HEK293 (cell line): ENCODE results near the gene CMTM8.
"Not testable (repeated sequence)": the region's sequence is repeated elsewhere in the genome, so short reads cannot be mapped to it uniquely, and the experiment has no call there.

Source experiments
- CTCF ChIA-PET: fragments of 350-600 bp; formaldehyde crosslinking; extraction: SDS; loops from one replicate; lab custom pipeline; 2021; ENCODE audit warnings: antibody characterized with exemption; lab: Yijun Ruan, JAX
- POLR2A ChIA-PET: fragments of 300-600 bp; formaldehyde crosslinking; extraction: SDS; loops from one replicate; lab custom pipeline; 2020; ENCODE audit warnings: antibody characterized with exemption, inconsistent platforms; lab: Yijun Ruan, JAX
- H3K27ac ChIP-seq: fragments of 200-500 bp; sonication (Bioruptor generic); 2 replicates; pipeline ENCODE4 v1.5.1; 2014; ENCODE audit warnings: low read depth, low read length, control low read depth, inconsistent platforms; ENCODE audit errors: extremely low read depth
- H3K36me3 ChIP-seq, 2 experiments: fragments of 200-500 bp in 1 of 2; sonication (Bioruptor generic) in 1 of 2; 1 replicate in 1 of 2; 2 replicates in 1 of 2; pipeline ENCODE4 v1.5.1; 2014 to 2017; ENCODE audit warnings: inconsistent platforms in 2 of 2, low read length in 2 of 2; ENCODE audit not compliant: control insufficient read depth in 2 of 2, insufficient read depth in 1 of 2
- H3K4me1 ChIP-seq: fragments of 200-500 bp; sonication (Bioruptor generic); 2 replicates; pipeline ENCODE4 v1.5.1; 2014; ENCODE audit warnings: mild to moderate bottlenecking, low read length, inconsistent platforms; ENCODE audit not compliant: control insufficient read depth, insufficient read depth
- H3K4me3 ChIP-seq: 2 replicates; pipeline ENCODE4 v1.5.1; 2011; ENCODE audit warnings: low read depth, mild to moderate bottlenecking, control low read depth, low read length, moderate library complexity
- H3K9me3 ChIP-seq: fragments of 200-500 bp; sonication (Bioruptor generic); 2 replicates; pipeline ENCODE4 v1.5.1; 2014; ENCODE audit warnings: low read depth, low read length, inconsistent platforms; ENCODE audit not compliant: control insufficient read depth, insufficient read depth
- ELK4 ChIP-seq: IDR thresholded peaks from 2 replicates; pipeline ENCODE4 v1.6.1; 2011; ENCODE audit warnings: mild to moderate bottlenecking, low read depth, low read length, borderline replicate concordance
- FEZF1 ChIP-seq: fragments of 450-650 bp; formaldehyde crosslinking; IDR thresholded peaks from 2 replicates; pipeline ENCODE4 v1.5.1; 2016; ENCODE audit warnings: missing biosample characterization, missing genetic modification characterization
- PBX3 ChIP-seq: sonication (generic); formaldehyde crosslinking; IDR thresholded peaks from 2 replicates; pipeline ENCODE4 v1.8.1; 2022; ENCODE audit warnings: mild to moderate bottlenecking, moderate library complexity, missing genetic modification reagents
- REST ChIP-seq: fragments of 450-650 bp; formaldehyde crosslinking; IDR thresholded peaks from 2 replicates; pipeline ENCODE4 v1.5.1; 2016; ENCODE audit warnings: missing biosample characterization, missing genetic modification characterization
- SETDB1 ChIP-seq: IDR thresholded peaks from one replicate; pipeline ENCODE4 v1.6.1; 2017; ENCODE audit warnings: mild to moderate bottlenecking, low read length, moderate library complexity, mixed read lengths; ENCODE audit not compliant: insufficient read length
- TRIM28 ChIP-seq: IDR thresholded peaks from 2 replicates; pipeline ENCODE4 v1.6.1; 2011; ENCODE audit warnings: low read length, control low read depth, borderline replicate concordance
- ZNF623 ChIP-seq: fragments of 450-650 bp; formaldehyde crosslinking; IDR thresholded peaks from 2 replicates; pipeline ENCODE4 v1.5.1; 2016; ENCODE audit warnings: missing biosample characterization, missing genetic modification characterization
- ZNF626 ChIP-seq: fragments of 450-650 bp; sonication (Bioruptor Pico); formaldehyde crosslinking; IDR thresholded peaks from 2 replicates; pipeline ENCODE4 v1.5.1; 2018; ENCODE audit warnings: missing biosample characterization, missing genetic modification characterization, inconsistent platforms
- ZNF639 ChIP-seq: fragments of 450-650 bp; formaldehyde crosslinking; IDR thresholded peaks from 2 replicates; pipeline ENCODE4 v1.5.1; 2016; ENCODE audit warnings: missing biosample characterization, missing genetic modification characterization
- ZNF677 ChIP-seq: fragments of 450-650 bp; IDR thresholded peaks from 2 replicates; pipeline ENCODE4 v1.5.0; 2018; ENCODE audit warnings: missing biosample characterization, mild to moderate bottlenecking, missing genetic modification characterization, moderate library complexity
- ZNF792 ChIP-seq: fragments of 450-650 bp; formaldehyde crosslinking; IDR thresholded peaks from 2 replicates; pipeline ENCODE4 v1.5.1; 2016; ENCODE audit warnings: missing biosample characterization, missing genetic modification characterization
- ZSCAN4 ChIP-seq: fragments of 450-650 bp; formaldehyde crosslinking; IDR thresholded peaks from 2 replicates; pipeline ENCODE4 v1.5.1; 2017; ENCODE audit warnings: missing biosample characterization, missing genetic modification characterization

CMTM8 gene

GRCh38 chr3:32228743-32229142 lies 9.7 kb upstream of the CMTM8 start:
- CTCF ChIA-PET, H3K9me3 ChIP-seq, POLR2A ChIA-PET: not testable (repeated sequence)

GRCh38 chr3:32229565-32229964 lies 8.9 kb upstream of the CMTM8 start:
- H3K27ac ChIP-seq = no peak overlapping the region
- H3K4me1 ChIP-seq = no peaks in the 10 kb centered on the region
- ChIA-PET CTCF (interaction anchor here (0.7 kb wide), 1 partner anchor 67 kb away, joined by 4 read pairs; no protein-coding TSS in a partner anchor), POLR2A (no interaction called here)
- no peaks in the 10 kb centered on the region for H3K9me3 ChIP-seq
- TF ChIP-seq ZNF677 (tag by site-specific recombination) (no peak), ZNF626 (tag by site-specific recombination) (no peak), ZNF623 (tag by site-specific recombination) (no peak)
- H3K4me3 ChIP-seq = no peak overlapping the region
- H3K36me3 ChIP-seq = no peaks in the 10 kb centered on the region

More at GRCh38 chr3:32228743-32229142, 9.7 kb upstream of the CMTM8 start:
- not testable (repeated sequence) for H3K4me1 ChIP-seq, H3K4me3 ChIP-seq, H3K27ac ChIP-seq, H3K36me3 ChIP-seq
- peak; percentile 31 for TF ChIP-seq SETDB1

GRCh38 chr3:32236377-32236776 lies 2.1 kb upstream of the CMTM8 start:
- POLR2A ChIA-PET = no interaction called here
- Histone ChIP-seq H3K9me3 (no peaks in the 10 kb centered on the region; the same call in 1 of the 2 replicates), H3K4me3 (no peak overlapping the region)
- CTCF ChIA-PET = no interaction called here
- TF ChIP-seq PBX3 = no peak
- no peak for TF ChIP-seq ZNF792 (tag by site-specific recombination)
- TF ChIP-seq ZSCAN4 (tag by site-specific recombination) = no peak
- no peak for TF ChIP-seq REST (tag by site-specific recombination)
- no peak for TF ChIP-seq ZNF639 (tag by site-specific recombination)
- peak; percentile 84 for TF ChIP-seq SETDB1
- no peak for TF ChIP-seq ELK4
- no peak for TF ChIP-seq FEZF1 (tag by site-specific recombination)
- TF ChIP-seq TRIM28 = peak; percentile 44; the same call in 1 of the 2 replicates
- TF ChIP-seq, all 188 proteins: peak for 2
- peaks cover 0 to 8% of the 10 kb centered on the region in 2 experiments; a peak in 2 of 3 replicates for H3K36me3 ChIP-seq
- H3K27ac ChIP-seq = no peak overlapping the region
- no peaks in the 10 kb centered on the region for H3K4me1 ChIP-seq
